Neural crest cell (in vitro differentiated cells): Measurements from ENCODE around the gene LYRM1. TPM values are rescaled to one million over a fixed set of nuclear protein-coding genes. Genes with fewer than 3 reads are reported as not detected.

Source experiments
- DNase-seq: peaks from one replicate; pipeline ENCODE4 v3.0.0; 2021; ENCODE audit warnings: low read depth, mixed read lengths, low spot score
- H3K27ac Mint-ChIP-seq: one replicate; pipeline ENCODE4 v1.8.0; 2021; ENCODE audit warnings: mild to moderate bottlenecking, mixed read lengths; ENCODE audit not compliant: unreplicated experiment
- H3K27me3 Mint-ChIP-seq: 2 replicates; pipeline ENCODE4 v1.8.0; 2021; ENCODE audit warnings: low read depth, mild to moderate bottlenecking, mixed read lengths
- H3K36me3 Mint-ChIP-seq: 2 replicates; pipeline ENCODE4 v1.8.0; 2021; ENCODE audit warnings: low read depth, mild to moderate bottlenecking, mixed read lengths
- H3K4me1 Mint-ChIP-seq: 2 replicates; pipeline ENCODE4 v1.8.0; 2021; ENCODE audit warnings: mixed read lengths
- H3K4me3 Mint-ChIP-seq: one replicate; pipeline ENCODE4 v1.8.0; 2021; ENCODE audit warnings: mild to moderate bottlenecking, mixed read lengths
- H3K9me3 Mint-ChIP-seq: 2 replicates; pipeline ENCODE4 v1.8.0; 2021; ENCODE audit warnings: mixed read lengths
- CTCF ChIP-seq: fragments of 200-600 bp; sonication (generic); conservative IDR thresholded peaks from 2 replicates; pipeline ENCODE4 v1.5.0; 2021; ENCODE audit warnings: antibody characterized with exemption, mild to moderate bottlenecking
- total RNA-seq: library from RNA; stranded (reverse); gene quantifications from 2 replicates; pipeline ENCODE4 v1.2.1, GENCODE V29; 2021

The LYRM1 gene
- total RNA-seq, 1 donor from 2014 or later, result 20.4 TPM

GRCh38 chr16:20880867-20881502 is 19.6 kb upstream of the LYRM1 start:
- TF ChIP-seq CTCF, result no peak
- Mint-ChIP-seq H3K36me3 (peaks cover 6% of the 10 kb centered on the region), H3K27ac (no peak overlapping the region), H3K4me3 (no peak overlapping the region), H3K4me1 (peaks cover 19% of the 10 kb centered on the region), H3K9me3 (no peaks in the 10 kb centered on the region), H3K27me3 (no peaks in the 10 kb centered on the region)
- no peak for DNase-seq

- Mint-ChIP-seq H3K27ac (no peak overlapping the region), H3K36me3 (peaks cover 9% of the 10 kb centered on the region), H3K4me3 (no peak overlapping the region), H3K4me1 (peaks cover 22% of the 10 kb centered on the region), H3K27me3 (no peaks in the 10 kb centered on the region), H3K9me3 (no peaks in the 10 kb centered on the region)
- TF ChIP-seq CTCF, result no peak
- no peak for DNase-seq
Measured at GRCh38 chr16:20881503-20881878, 19.1 kb upstream of the LYRM1 start.

- H3K4me1 Mint-ChIP-seq, result peaks cover 19% of the 10 kb centered on the region
- H3K27ac Mint-ChIP-seq, result no peak overlapping the region
- H3K27me3 Mint-ChIP-seq, result no peaks in the 10 kb centered on the region
- no peaks in the 10 kb centered on the region for H3K9me3 Mint-ChIP-seq
- TF ChIP-seq CTCF, result no peak
- no peak overlapping the region for H3K4me3 Mint-ChIP-seq
- no peak for DNase-seq
- peaks cover 12% of the 10 kb centered on the region for H3K36me3 Mint-ChIP-seq
Measured at GRCh38 chr16:20883554-20884239, 16.9 kb upstream of the LYRM1 start.

- peaks cover 14% of the 10 kb centered on the region for H3K4me1 Mint-ChIP-seq
- H3K36me3 Mint-ChIP-seq, result peaks cover 12% of the 10 kb centered on the region
- no peak overlapping the region for H3K4me3 Mint-ChIP-seq
- no peak for TF ChIP-seq CTCF
- H3K27ac Mint-ChIP-seq, result no peak overlapping the region
- H3K9me3 Mint-ChIP-seq, result no peaks in the 10 kb centered on the region
- no peaks in the 10 kb centered on the region for H3K27me3 Mint-ChIP-seq
- no peak for DNase-seq
Measured at GRCh38 chr16:20884240-20884556, 16.4 kb upstream of the LYRM1 start.

GRCh38 chr16:20886320-20886719 is 14.3 kb upstream of the LYRM1 start:
- Mint-ChIP-seq H3K4me3 (no peak overlapping the region), H3K27me3 (no peaks in the 10 kb centered on the region), H3K9me3 (no peaks in the 10 kb centered on the region), H3K36me3 (peaks cover 12% of the 10 kb centered on the region), H3K4me1 (peaks cover 7% of the 10 kb centered on the region), H3K27ac (peak overlapping the region; percentile 84)
- no peak for DNase-seq
- TF ChIP-seq CTCF, result no peak
